Measurements from ENCODE around the gene GPR37L1.
"Not testable (repeated sequence)": the region's sequence is repeated elsewhere in the genome, so short reads cannot be mapped to it uniquely, and the experiment has no call there.

The GPR37L1 gene

DNA sequence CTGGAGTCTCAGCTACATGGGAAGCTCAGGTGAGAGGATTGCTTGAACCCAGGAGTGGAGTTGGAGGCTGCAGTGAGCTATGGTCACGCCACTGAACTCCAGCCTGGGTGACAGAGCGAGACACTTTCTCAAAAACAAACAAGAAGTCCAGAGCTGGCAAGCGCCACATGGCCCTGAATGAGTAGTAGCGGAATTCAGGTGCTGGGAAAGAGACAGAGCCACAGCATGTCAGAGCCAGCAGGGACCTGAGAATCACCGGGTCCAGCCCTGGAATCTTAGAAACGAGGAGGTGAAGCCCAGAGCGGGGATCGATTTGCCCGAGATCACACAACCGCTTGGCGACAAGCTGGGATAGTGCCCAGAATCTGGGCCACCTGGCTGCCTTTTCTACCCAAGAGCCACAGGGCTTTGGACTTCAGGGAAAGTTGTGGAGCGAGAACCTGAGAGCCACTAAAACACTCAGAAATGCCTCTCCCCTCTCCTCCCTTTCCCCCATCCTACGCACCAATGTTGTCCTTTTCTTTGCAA lies 12.0 kb downstream of the GPR37L1 start:
- no peak for DNase-seq

DNA sequence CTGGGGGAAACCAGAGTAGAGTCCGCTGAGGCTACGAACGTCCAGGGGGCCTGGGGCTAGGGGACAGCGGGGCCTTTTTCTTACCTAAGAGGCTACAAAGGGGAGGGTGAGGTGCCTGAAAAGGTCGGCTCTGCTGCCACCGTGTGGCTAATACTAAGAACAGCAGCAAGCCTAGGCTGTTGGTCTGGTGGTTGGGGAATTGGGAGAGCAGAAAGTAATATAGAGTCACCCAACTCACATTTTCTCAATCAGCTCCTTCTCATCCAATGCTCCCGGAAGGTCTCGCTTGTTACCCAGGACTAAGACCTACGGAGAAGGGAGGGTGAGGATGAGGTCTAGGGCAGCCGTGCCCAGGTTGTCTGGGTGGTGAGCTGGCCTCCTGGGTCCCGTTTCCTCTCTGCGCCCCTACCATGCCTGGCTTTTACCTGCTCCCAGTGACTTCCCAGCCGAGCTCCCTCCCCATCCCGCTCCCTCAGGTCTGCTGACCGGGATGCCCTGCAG lies 12.6 kb downstream of the GPR37L1 start:
- peak; percentile 68 for DNase-seq

- DNase-seq = no peak
Measured at GRCh38 chr1:202140833-202141232, 18.1 kb downstream of the GPR37L1 start.

GRCh38 chr1:202141468-202141867 lies 18.8 kb downstream of the GPR37L1 start:
- not testable (repeated sequence) for DNase-seq

DNA sequence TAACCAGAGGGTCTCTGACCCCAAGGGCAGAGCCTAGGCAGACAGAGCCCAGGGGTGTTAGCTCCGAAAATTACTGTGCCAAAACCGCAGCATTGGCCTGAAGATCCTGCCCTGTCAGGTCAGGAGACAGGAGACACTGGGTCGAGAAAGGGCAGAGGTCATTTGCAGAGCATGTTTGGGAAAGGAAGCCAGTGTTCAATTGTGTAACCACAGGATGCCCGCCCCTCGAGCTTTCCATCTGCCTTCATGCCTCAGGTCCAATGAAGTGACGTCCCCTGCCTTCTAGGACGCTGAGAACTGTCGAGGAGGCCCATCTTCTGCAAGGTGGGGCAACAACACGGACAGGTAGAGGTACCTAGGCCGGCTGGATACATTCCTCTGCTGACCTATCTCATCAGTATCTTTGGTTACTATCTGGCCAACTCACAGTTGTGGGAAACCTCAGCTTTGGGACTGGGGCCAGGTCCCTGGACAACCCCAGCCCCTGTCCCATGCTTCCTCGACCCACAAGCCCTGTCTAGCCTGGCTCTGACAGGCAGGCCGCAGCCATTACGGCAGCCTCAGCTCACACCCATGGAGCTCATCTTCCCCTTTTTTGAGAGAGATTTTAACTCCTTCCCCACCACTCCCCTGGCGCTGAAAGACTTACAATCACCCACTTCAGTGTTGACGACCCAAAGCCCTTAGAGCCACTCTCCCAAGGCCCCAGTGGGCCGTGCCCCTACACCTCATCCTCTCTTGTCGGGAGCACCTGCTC lies 20.5 kb downstream of the GPR37L1 start:
- no peak for DNase-seq

GRCh38 chr1:202143768-202144401 lies 21.2 kb downstream of the GPR37L1 start:
- peak; percentile 43 for DNase-seq

DNA sequence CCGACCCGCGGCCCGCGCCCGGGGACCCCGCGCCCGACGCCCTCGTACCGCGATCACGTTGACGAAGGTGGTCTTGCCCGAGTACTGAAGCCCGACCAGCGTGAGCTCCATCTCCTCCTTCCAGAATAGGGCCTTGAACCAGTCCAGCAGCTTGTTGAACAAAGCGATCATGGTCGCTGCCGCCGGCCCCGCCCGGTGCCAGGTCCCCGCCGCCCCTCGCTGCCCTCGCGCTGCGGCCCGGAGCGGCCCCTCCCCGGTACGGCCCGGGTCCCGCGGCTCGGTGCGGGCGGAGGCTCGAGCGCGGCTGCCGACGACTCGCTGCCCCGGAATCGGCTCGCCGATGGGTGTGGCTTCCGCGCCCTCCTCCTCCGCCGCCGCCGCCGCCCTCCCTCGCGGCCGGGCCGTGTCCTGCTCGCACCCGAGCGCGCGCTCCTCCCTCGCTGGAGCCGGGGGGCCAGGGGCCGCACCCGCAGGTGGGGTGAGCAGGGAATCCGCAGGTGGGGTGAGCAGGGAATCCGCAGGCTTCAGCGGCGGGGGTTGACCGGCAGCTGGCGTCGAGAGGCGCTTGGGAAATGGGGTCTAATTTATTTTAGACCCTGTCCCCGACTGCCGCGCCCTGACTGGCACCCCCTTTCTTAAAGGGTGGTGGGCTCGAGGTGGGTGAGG lies 21.8 kb downstream of the GPR37L1 start, which contains the start of gene ARL8A:
Gene ARL8A (minus strand): TSS at position 336 of the 666 bp plus-strand sequence. CDS start 165 bp downstream, at position 171.
- peak; percentile 74 for DNase-seq

- DNase-seq = peak; percentile 47
Measured at GRCh38 chr1:202145068-202145743, 22.5 kb downstream of the GPR37L1 start.

GRCh38 chr1:202145744-202146140 lies 23.0 kb downstream of the GPR37L1 start:
- not testable (repeated sequence) for DNase-seq

GRCh38 chr1:202146279-202146678 lies 23.6 kb downstream of the GPR37L1 start:
- no peak for DNase-seq

DNA sequence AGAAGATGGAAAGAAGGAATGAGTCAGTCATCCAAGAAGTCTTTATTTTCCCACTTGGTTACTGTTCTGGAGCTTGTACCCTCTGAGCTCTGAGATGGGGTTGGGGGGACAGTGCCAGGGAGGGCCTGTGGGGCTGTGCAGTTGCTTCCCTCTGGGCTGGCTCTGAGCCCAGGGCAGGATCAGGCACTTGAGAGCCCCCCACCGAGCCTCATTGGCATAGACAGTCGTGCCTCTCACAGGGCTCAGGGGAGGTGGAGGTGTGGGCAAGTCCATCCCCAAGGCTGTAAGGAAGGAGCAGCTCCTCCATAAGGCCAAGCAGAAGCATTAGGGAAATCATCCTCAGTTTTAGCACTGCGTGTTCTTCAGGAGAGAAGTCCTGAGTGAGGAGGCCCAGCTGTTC lies 24.3 kb downstream of the GPR37L1 start:
- no peak for DNase-seq

GRCh38 chr1:202148391-202148790 lies 25.7 kb downstream of the GPR37L1 start:
- no peak for DNase-seq

GRCh38 chr1:202149566-202149965 lies 26.8 kb downstream of the GPR37L1 start:
- no peak for DNase-seq

GRCh38 chr1:202150187-202150586 lies 27.5 kb downstream of the GPR37L1 start:
- no peak for DNase-seq

GRCh38 chr1:202150602-202151001 lies 27.9 kb downstream of the GPR37L1 start:
- no peak for DNase-seq

DNA sequence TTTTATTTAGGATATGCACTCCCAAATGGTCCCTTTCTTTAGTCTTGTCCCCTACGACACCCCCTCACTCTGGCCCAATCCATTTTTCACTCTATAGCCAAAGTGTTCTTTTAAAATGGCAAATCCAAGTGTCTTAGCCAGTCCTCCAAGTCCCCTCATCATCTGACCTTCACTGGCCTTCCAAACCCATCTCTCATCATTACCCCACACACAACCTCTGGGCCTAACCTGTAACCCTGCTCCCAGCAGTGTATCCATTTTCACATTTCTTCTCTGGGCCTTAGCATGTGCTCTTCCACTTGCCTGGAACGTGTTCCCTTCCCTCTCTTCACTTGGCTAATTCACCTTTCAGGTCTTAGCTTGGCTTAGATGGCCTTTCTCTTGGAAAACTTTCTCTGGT lies 28.3 kb downstream of the GPR37L1 start:
- DNase-seq = no peak

- no peak for DNase-seq
Measured at GRCh38 chr1:202152399-202152798, 29.7 kb downstream of the GPR37L1 start.

- DNase-seq = no peak
Measured at GRCh38 chr1:202153284-202153683, 30.6 kb downstream of the GPR37L1 start.

DNA sequence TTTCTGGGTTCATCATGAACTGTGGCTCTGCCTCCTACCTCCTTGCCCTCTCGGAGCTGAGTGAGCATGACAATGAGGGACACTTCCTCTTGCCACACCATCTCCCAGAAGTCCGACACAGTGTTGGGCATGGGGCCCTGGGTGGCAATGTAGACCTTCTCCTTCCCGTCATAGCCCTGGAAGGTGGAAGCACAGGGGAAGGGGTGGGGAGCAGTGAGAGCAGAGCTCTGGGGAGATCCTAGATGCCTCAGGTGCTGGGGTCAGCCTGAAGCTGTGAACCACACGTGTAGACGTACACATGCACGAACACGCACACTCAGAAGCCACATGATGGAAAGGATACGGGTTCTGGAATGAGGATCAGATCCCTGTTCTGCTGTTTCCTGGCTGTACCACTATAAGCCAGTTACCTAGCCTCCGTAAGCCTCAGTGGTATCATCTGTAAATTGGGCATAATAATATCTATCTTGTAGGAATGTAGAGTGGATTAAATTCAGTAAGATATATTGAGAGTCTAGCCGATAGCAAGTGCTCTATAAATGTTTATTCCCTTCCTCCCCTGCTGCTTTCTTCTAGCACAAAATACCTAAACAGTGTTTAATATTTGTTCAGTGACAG lies 31.5 kb downstream of the GPR37L1 start:
- no peak for DNase-seq

- DNase-seq = peak; percentile 72
Measured at GRCh38 chr1:202154766-202155477, 32.2 kb downstream of the GPR37L1 start.

DNA sequence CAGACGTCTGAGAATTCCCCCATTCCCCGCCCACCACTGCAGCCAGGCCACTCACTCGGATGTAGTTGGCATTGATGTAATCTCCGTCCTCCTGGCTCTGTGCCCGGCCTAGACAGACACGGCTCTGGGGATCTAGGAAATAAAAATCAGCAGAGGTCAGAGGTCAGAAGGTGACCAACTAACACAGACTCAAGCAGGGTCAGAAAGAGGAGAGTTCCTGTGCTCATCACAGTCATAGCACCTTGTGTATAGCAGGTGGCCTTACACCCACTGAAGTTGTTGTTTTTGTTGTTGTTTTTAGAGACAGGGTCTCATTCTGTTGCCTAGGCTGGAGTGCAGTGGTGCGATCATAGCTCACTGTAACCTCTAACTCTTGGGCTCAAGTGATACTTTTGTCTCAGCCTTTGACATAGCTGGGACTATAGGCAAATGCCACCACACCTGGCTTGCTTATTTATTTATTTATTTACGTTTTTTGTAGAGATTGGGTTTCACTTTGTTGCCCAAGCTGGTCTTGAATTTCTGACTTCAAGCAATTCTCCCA lies 32.8 kb downstream of the GPR37L1 start:
- DNase-seq = no peak
